Fibroblast of the aortic adventitia (primary cell): Measurements from ENCODE around the gene PCSK6. TPM values are rescaled to one million over a fixed set of nuclear protein-coding genes. Genes with fewer than 3 reads are reported as not detected.

Source experiments
- DNase-seq: peaks from one replicate; pipeline ENCODE4 v3.0.0-alpha.2; 2010; ENCODE audit warnings: low read depth
- H3K4me3 ChIP-seq: 2 replicates; pipeline ENCODE4 v1.5.1; 2011; ENCODE audit warnings: low read depth, mild to moderate bottlenecking, control low read depth, low read length, moderate library complexity
- total RNA-seq: library from RNA; depleted of rRNA; stranded (reverse); fragments of >200 nt; gene quantifications from 2 replicates; pipeline ENCODE4 v1.2.3, GENCODE V29; 2012; ENCODE audit warnings: low replicate concordance
- TF ChIP-seq, protein P1 (sequence below): IDR thresholded peaks from 2 replicates; pipeline ENCODE4 v1.5.1; 2011; ENCODE audit warnings: mild to moderate bottlenecking, low read length, control low read depth, inconsistent platforms; ENCODE audit not compliant: insufficient read depth

Gene PCSK6
- total RNA-seq, 1 donor = 0.81 TPM

DNA sequence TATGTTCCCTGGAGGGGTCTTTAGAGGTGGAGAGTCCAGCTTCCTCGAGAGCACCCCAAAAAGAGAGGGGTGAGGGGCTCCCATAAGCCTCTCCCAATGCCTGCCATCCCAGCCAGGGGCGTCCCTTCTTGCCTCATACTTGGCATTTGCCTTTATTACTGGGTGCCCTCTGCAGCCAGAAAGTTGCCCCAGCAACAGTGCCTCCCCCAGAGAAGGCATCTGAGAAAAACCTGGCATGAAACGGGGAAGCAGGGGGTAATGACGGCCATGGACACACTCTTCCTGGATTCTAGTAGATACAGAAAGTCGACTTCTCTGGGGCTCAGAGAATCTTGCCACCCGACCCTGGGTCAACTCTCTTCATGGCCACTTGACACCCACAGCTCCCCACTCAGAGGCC is 90.1 kb downstream of the PCSK6 start:
- no peak overlapping the region for H3K4me3 ChIP-seq
- TF ChIP-seq, protein P1, sequence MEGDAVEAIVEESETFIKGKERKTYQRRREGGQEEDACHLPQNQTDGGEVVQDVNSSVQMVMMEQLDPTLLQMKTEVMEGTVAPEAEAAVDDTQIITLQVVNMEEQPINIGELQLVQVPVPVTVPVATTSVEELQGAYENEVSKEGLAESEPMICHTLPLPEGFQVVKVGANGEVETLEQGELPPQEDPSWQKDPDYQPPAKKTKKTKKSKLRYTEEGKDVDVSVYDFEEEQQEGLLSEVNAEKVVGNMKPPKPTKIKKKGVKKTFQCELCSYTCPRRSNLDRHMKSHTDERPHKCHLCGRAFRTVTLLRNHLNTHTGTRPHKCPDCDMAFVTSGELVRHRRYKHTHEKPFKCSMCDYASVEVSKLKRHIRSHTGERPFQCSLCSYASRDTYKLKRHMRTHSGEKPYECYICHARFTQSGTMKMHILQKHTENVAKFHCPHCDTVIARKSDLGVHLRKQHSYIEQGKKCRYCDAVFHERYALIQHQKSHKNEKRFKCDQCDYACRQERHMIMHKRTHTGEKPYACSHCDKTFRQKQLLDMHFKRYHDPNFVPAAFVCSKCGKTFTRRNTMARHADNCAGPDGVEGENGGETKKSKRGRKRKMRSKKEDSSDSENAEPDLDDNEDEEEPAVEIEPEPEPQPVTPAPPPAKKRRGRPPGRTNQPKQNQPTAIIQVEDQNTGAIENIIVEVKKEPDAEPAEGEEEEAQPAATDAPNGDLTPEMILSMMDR = no peak
- no peak for DNase-seq

DNA sequence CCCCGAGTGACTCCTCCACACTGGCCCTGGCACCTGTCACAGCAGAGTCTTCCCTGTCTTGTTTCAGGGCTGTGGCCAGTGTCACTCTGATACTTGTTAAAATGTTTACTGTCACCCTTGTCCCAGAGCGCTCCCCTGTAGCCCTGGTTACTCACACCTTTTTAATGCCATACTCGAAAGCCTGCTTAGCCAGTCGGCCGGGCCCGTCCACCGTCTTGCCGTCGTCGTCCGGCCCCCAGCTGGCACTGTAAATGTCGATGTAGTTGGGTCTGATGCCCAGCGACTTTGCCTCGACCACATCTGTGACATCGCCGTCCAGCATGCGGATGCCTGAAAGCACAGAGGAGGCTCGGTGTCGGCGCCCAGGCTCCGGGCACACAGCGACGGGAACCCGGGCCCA is 91.3 kb downstream of the PCSK6 start:
- no peak overlapping the region for H3K4me3 ChIP-seq
- TF ChIP-seq, protein P1 = no peak
- no peak for DNase-seq

DNA sequence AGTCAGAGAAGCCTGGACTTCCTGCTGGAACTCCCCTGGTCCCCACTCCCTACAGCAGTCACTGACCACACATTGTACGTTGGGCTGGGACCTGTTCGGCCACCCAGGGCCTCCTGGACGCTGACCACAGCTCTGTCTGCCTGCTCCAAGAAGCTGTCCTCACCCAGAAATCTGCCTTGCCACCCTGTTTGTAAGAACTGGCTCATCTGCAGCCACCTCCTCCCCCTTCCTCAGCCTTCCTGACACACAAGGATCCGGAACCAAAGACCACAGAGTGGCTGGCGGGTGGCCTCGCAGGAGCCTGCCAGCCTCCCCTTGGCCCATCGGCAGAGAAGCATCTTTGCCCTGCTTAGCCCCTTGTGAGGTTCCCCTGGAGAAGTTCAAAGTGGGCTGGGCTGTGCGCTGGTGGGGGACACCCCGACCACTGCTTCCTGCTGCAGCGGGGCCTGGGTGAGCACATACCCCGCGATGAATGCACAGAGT is 91.9 kb downstream of the PCSK6 start:
- no peak for DNase-seq
- no peak overlapping the region for H3K4me3 ChIP-seq
- TF ChIP-seq, protein P1 = no peak

DNA sequence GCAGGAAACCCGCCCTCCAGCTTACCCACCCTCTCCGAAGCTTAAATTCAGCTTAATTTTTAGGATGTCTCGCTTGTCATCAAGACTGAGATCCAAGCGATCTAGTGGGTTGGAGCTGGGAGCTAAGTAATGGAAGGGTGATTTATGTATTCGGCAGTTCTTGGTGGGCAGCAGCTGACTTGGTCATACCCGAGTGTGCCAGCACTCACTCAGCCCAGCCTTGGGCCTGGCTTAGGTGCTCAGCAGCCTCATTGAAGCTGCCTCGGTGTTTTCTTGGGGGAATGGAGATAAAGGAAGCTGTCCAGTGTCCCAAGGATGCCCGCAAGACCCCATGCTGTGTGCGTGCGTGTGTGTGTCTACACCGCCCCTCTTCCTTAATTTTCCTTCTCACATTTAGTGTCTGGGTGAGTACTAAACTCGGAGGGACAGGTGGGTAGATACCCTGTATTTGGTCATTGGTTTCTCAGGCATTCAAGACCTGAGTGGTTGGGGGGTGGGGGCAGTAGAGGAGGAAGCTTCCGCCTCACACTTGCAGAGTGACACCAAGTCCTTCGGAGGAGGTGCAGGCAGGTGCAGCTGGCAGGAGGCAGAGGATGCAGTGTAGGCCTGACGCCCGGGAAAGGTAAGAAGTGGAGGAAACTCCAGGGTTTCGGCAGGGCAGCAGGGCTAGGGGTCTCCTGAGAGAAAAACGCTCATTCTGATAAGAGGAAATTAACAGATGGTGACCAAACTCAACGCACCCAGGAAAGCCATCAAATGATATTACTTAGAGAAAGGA is 92.8 kb downstream of the PCSK6 start:
- TF ChIP-seq, protein P1 = no peak
- DNase-seq = no peak
- H3K4me3 ChIP-seq = no peak overlapping the region

DNA sequence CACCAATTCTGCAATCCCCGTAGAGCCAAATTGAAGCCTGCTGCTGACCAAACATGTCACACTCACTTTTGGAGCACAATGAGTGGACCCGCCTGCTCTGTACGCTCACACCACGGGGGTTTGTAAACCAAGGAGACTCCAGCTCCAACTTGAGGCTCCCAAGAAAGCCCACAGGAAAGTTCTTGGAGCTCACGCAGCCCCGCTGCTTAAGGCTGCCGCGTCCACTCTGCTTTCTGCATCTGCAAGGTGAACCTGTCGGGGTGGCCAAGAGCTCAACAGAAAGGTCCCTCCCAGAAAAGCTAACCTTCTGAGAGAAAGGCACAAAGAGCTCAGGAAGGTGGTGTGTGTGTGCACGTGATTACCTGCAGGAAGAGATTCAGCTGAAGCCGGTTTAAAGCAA is 94.9 kb downstream of the PCSK6 start:
- TF ChIP-seq, protein P1 = no peak
- no peak for DNase-seq
- no peak overlapping the region for H3K4me3 ChIP-seq

DNA sequence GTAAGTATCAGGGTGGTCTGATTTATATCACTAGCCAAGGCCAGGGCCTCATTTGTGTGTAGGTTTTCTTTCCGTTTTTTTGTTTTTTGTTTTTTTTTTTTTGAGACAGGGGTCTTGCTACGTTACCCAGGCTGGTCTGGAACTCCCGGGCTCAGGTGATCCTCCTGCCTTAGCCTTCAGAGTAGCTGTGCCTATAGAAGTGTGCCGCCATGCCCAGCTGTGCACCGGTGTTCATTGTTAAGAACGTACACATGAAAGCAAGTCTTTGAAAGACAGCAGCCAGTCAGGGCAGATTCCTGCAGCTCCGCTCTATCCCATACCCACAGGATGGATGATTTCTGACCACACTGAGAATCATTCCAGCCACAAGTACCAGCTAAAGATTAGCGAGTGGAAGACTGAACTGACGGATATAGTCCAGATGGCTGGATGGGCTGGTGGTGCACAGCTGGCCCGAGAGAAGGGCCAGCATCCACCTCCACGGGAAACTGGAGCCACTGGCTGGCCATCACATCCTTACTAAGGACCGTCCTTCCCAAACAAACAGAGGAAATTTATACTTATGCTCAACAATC is 95.4 kb downstream of the PCSK6 start:
- no peak for DNase-seq
- TF ChIP-seq, protein P1 = no peak
- H3K4me3 ChIP-seq = no peak overlapping the region
